Measurements from ENCODE around the gene PTAFR.
A peak's percentile ranks its signal among the peaks of the same experiment; 100 is the strongest.

Gene PTAFR

DNA sequence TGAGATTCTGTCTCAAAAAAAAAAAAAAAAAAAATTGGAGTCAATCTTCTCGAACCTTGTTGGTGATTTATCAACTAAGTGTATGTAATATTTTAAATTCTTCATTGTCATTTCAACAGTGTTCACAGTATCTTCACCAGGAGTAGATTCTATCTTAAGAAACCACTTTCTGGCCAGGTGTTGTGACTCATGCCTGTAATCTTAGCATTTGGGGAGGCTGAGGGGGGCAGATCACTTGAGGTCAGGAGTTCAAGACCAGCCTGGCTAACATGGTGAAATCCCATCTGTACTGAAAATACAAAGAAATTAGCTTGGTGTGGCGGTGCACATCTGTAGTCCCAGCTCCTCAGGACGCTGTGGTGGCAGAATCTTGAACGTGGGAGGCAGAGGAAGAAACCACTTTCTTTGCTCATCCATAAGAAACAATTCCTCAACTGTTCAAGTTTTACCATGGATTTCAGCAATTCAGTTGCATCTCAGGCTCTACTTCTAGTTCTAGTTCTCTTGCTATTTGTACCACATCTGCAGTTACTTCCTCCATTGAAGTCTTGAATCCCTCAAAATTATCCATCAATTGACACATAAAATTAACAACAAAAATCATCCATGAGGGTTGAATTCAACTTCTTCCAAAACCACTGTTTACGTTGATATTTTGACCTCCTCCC is 57.7 kb downstream of the PTAFR start:
- DNase-seq (ENCODE audit: low read depth) = no peak
- TF ChIP-seq, protein P1, sequence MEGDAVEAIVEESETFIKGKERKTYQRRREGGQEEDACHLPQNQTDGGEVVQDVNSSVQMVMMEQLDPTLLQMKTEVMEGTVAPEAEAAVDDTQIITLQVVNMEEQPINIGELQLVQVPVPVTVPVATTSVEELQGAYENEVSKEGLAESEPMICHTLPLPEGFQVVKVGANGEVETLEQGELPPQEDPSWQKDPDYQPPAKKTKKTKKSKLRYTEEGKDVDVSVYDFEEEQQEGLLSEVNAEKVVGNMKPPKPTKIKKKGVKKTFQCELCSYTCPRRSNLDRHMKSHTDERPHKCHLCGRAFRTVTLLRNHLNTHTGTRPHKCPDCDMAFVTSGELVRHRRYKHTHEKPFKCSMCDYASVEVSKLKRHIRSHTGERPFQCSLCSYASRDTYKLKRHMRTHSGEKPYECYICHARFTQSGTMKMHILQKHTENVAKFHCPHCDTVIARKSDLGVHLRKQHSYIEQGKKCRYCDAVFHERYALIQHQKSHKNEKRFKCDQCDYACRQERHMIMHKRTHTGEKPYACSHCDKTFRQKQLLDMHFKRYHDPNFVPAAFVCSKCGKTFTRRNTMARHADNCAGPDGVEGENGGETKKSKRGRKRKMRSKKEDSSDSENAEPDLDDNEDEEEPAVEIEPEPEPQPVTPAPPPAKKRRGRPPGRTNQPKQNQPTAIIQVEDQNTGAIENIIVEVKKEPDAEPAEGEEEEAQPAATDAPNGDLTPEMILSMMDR (IDR thresholded peaks at IDR 0.05; ENCODE audit: control insufficient read depth, extremely low read depth, insufficient read depth) = no peak
- H3K4me3 ChIP-seq (ENCODE audit: low read depth, low read length) = no peak overlapping the region

DNA sequence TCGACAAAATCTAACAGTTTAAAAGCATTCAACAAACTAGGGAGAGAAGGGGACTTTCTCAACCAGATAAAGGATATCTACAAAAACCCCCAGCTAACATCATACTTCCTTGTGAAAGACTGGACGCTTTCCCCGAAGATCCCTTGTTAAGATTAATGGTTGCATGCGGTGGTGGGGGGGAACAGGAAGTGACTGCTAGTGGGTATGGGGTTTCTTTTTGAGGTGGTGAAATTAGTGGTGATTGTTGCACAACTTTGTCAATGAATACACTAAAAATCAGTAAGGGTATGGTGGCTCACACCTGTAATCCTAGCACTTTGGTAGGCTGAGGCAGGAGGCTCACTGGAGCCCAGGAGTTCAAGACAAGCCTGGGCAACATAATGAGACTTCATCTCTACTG is 61.2 kb downstream of the PTAFR start:
- TF ChIP-seq, protein P1 (IDR thresholded peaks at IDR 0.05; ENCODE audit: control insufficient read depth, extremely low read depth, insufficient read depth) = no peak
- no peak for DNase-seq (ENCODE audit: low read depth)
- no peak overlapping the region for H3K4me3 ChIP-seq (ENCODE audit: low read depth, low read length)

DNA sequence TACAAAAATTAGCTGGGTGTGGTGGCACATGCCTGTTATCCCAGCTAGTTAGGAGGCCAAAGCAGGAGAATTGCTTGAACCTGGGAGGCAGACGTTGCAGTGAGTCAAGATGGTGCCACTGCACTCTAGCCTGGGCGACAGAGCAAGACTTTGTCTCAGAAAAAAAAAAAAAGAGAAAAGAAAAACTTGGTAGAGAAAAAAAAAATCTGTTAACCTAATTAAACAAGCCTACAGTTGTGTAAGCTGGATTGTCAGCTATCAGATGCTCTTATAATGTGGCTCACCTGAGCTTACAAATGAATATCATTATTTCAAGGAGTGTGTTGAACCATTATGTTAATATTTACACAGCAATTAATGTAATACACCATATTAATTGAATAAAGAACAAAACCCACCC is 61.6 kb downstream of the PTAFR start:
- TF ChIP-seq, protein P1 (IDR thresholded peaks at IDR 0.05; ENCODE audit: control insufficient read depth, extremely low read depth, insufficient read depth) = no peak
- no peak for DNase-seq (ENCODE audit: low read depth)
- H3K4me3 ChIP-seq (ENCODE audit: low read depth, low read length) = no peak overlapping the region

DNA sequence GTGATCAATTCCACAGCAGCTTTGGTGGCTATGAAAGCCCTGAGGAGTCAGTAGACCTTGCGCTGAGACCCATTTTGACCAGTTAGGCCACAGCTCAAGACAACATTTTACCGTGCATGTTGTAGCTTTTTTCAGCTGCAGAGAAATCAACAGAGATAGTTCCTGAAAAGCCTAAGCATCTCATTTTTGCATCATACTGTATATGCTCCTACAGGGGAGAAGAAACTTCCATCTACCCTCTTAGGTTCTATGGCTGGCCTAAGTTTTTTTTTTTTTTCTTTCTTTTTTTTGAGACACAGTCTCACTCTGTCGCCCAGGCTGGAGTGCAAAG is 63.3 kb downstream of the PTAFR start:
- H3K4me3 ChIP-seq (ENCODE audit: low read depth, low read length) = no peak overlapping the region
- TF ChIP-seq, protein P1 (IDR thresholded peaks at IDR 0.05; ENCODE audit: control insufficient read depth, extremely low read depth, insufficient read depth) = 0 out of 2 replicates have a peak, but pooled peaks have one; percentile 11
- DNase-seq (ENCODE audit: low read depth) = no peak

DNA sequence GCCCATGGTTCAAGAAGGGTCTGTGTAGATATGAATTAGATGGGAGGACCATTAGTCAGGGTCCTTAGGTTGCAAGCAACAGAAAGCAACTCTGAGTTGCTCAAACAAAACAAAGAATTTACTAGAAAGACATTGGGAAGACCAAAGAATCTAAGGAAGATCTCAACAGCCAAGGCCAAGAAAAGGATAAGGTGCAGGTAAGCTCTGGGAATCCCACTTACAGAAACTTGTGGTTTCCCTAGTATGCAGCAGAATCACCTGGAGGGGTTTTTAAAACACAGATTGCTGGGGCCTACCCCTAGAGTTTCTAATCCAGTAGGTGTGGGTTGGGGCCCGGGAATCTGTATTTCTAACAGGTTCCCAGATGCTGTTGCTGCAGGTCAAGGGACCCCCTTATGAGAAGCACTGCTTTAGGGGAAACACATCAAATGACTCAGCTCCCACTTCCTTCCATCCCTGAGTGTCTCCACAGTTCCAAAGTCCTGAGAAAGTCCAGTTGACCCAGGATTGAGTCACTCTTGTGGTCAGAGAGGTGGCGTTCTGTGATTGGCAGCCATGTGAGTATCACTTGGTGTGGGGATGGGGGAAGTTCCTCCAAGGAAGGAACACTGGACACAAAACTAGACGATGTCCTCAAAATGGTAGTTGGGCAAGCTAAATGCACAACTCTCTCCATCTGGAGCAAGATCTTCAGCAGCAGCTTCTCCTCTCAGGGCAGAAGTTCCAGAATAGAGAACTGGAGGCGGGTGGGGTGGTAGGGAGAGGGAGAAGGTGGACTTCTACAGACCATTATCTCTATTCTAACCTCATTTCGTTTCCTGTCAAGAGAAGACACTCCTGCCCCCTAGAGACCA is 63.9 kb downstream of the PTAFR start:
- DNase-seq (ENCODE audit: low read depth) = no peak
- TF ChIP-seq, protein P1 (IDR thresholded peaks at IDR 0.05; ENCODE audit: control insufficient read depth, extremely low read depth, insufficient read depth) = no peak; the same call in 1 of the 2 replicates
- H3K4me3 ChIP-seq (ENCODE audit: low read depth, low read length) = no peak overlapping the region

DNA sequence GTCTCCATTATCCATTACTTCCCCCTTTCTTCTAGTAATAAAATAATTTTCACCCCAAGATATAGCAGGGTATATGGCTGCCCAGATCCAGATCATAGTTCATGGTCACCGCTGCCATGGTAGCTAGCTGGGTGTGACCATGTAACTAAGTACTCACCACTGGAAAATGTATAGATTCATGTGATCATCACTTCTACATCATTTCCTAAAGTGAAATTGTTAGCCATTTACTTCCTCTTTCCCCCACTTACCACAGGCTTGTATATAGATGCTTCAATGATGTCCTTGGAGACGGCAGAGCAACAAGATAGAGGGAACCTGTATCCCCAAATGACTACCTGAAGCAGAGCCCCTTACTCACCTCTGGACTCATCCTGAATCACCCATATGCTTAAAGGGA is 65.3 kb downstream of the PTAFR start:
- TF ChIP-seq, protein P1 (IDR thresholded peaks at IDR 0.05; ENCODE audit: control insufficient read depth, extremely low read depth, insufficient read depth) = no peak
- H3K4me3 ChIP-seq (ENCODE audit: low read depth, low read length) = no peak overlapping the region
- no peak for DNase-seq (ENCODE audit: low read depth)
